ENCODE data around the gene NTRK2.

Gene NTRK2

DNA sequence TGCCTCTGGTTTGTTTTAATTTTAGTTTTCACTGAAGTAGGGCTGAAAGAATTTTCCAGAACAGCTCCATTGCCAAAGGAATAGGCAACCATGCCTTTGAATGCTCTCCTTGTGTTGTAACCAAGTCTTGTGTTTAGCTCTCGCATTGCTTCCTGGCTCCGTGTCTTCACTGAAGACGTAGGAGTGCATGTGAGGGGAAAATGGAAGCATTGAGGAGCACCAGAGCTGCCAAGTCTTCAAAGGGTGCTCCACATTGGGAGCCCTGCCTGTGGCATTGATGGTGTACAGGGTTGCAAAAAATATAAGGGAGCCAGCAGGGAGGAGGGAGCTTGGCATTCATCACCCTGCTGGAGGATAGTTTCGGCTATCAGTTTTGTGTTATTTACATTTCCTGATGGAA, 86.6 kb downstream of the NTRK2 start:
- Histone ChIP-seq H3K4me2 (ENCODE audit: insufficient read depth, low read length) (no peak overlapping the region), H3K36me3 (ENCODE audit: insufficient read depth, low read length) (no peaks in the 10 kb centered on the region), H3K27ac (ENCODE audit: low read length) (no peak overlapping the region), H3K9ac (ENCODE audit: low read depth, low read length) (no peak overlapping the region), H3K27me3 (ENCODE audit: insufficient read depth, low read length, poor library complexity) (no peaks in the 10 kb centered on the region), H3K4me3 (ENCODE audit: low read depth in 1 of 2, low read length in 2 of 2) (no peak overlapping the region), H4K20me1 (ENCODE audit: insufficient read depth, low read length) (no peaks in the 10 kb centered on the region), H3K4me1 (ENCODE audit: insufficient read depth, low read length) (no peaks in the 10 kb centered on the region), H3K79me2 (ENCODE audit: insufficient read depth, low read length) (no peaks in the 10 kb centered on the region), H3K9me3 (ENCODE audit: insufficient read depth, low read length, severe bottlenecking) (no peaks in the 10 kb centered on the region), H2AFZ (ENCODE audit: low read depth, low read length) (no peak overlapping the region)
- TF ChIP-seq, protein P1, sequence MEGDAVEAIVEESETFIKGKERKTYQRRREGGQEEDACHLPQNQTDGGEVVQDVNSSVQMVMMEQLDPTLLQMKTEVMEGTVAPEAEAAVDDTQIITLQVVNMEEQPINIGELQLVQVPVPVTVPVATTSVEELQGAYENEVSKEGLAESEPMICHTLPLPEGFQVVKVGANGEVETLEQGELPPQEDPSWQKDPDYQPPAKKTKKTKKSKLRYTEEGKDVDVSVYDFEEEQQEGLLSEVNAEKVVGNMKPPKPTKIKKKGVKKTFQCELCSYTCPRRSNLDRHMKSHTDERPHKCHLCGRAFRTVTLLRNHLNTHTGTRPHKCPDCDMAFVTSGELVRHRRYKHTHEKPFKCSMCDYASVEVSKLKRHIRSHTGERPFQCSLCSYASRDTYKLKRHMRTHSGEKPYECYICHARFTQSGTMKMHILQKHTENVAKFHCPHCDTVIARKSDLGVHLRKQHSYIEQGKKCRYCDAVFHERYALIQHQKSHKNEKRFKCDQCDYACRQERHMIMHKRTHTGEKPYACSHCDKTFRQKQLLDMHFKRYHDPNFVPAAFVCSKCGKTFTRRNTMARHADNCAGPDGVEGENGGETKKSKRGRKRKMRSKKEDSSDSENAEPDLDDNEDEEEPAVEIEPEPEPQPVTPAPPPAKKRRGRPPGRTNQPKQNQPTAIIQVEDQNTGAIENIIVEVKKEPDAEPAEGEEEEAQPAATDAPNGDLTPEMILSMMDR (IDR thresholded peaks at IDR 0.05; ENCODE audit: borderline replicate concordance, extremely low read depth, low read length, poor library complexity, severe bottlenecking), result no peak
- TF ChIP-seq EZH2 (IDR thresholded peaks at IDR 0.05; ENCODE audit: borderline replicate concordance, low read depth, low read length, severe bottlenecking), result no peak
- no peak for ATAC-seq (ENCODE audit: insufficient read depth, low read depth)
- no peak for DNase-seq

DNA sequence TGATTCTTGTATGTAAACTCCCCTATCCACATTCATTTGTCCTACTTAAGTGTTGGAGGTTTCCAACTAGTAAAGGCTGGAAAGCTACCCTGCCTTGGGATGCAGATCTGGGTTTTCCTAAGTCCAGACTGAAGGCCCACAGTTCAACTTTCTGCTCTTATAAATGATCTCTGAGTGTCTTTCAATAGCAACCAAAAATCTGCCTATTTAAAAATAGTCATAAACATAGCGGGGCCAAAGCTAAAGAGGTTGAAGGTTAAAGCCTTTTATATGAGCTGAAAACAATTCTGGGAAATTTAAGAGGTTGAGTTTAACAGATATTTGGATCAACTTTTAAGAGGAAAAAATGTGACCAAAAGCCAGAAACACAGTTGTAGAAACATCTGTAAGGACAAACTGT, 87.2 kb downstream of the NTRK2 start:
- H3K4me3 ChIP-seq (ENCODE audit: low read depth in 1 of 2, low read length in 2 of 2), result no peak overlapping the region
- H3K36me3 ChIP-seq (ENCODE audit: insufficient read depth, low read length), result no peaks in the 10 kb centered on the region
- no peaks in the 10 kb centered on the region for H3K27me3 ChIP-seq (ENCODE audit: insufficient read depth, low read length, poor library complexity)
- no peak overlapping the region for H3K27ac ChIP-seq (ENCODE audit: low read length)
- ATAC-seq (ENCODE audit: insufficient read depth, low read depth), result no peak
- H3K9ac ChIP-seq (ENCODE audit: low read depth, low read length), result no peak overlapping the region
- no peak overlapping the region for H3K4me2 ChIP-seq (ENCODE audit: insufficient read depth, low read length)
- no peak for DNase-seq
- H3K79me2 ChIP-seq (ENCODE audit: insufficient read depth, low read length), result no peaks in the 10 kb centered on the region
- H4K20me1 ChIP-seq (ENCODE audit: insufficient read depth, low read length), result no peaks in the 10 kb centered on the region
- no peaks in the 10 kb centered on the region for H3K4me1 ChIP-seq (ENCODE audit: insufficient read depth, low read length)
- no peak overlapping the region for H2AFZ ChIP-seq (ENCODE audit: low read depth, low read length)
- TF ChIP-seq EZH2 (IDR thresholded peaks at IDR 0.05; ENCODE audit: borderline replicate concordance, low read depth, low read length, severe bottlenecking), result no peak
- TF ChIP-seq, protein P1 (IDR thresholded peaks at IDR 0.05; ENCODE audit: borderline replicate concordance, extremely low read depth, low read length, poor library complexity, severe bottlenecking), result no peak
- no peaks in the 10 kb centered on the region for H3K9me3 ChIP-seq (ENCODE audit: insufficient read depth, low read length, severe bottlenecking)

- no peak overlapping the region for H2AFZ ChIP-seq (ENCODE audit: low read depth, low read length)
- H3K4me2 ChIP-seq (ENCODE audit: insufficient read depth, low read length), result no peak overlapping the region
- H3K9me3 ChIP-seq (ENCODE audit: insufficient read depth, low read length, severe bottlenecking), result no peaks in the 10 kb centered on the region
- DNase-seq (no peak), ATAC-seq (ENCODE audit: insufficient read depth, low read depth) (no peak)
- H3K27ac ChIP-seq (ENCODE audit: low read length), result no peak overlapping the region
- H3K4me3 ChIP-seq (ENCODE audit: low read depth in 1 of 2, low read length in 2 of 2), result no peak overlapping the region
- H3K79me2 ChIP-seq (ENCODE audit: insufficient read depth, low read length), result no peaks in the 10 kb centered on the region
- no peaks in the 10 kb centered on the region for H3K36me3 ChIP-seq (ENCODE audit: insufficient read depth, low read length)
- H4K20me1 ChIP-seq (ENCODE audit: insufficient read depth, low read length), result no peaks in the 10 kb centered on the region
- TF ChIP-seq, protein P1 (IDR thresholded peaks at IDR 0.05; ENCODE audit: borderline replicate concordance, extremely low read depth, low read length, poor library complexity, severe bottlenecking), result no peak
- no peak for TF ChIP-seq EZH2 (IDR thresholded peaks at IDR 0.05; ENCODE audit: borderline replicate concordance, low read depth, low read length, severe bottlenecking)
- H3K4me1 ChIP-seq (ENCODE audit: insufficient read depth, low read length), result no peaks in the 10 kb centered on the region
- no peak overlapping the region for H3K9ac ChIP-seq (ENCODE audit: low read depth, low read length)
- H3K27me3 ChIP-seq (ENCODE audit: insufficient read depth, low read length, poor library complexity), result no peaks in the 10 kb centered on the region
These were observed 89.3 kb downstream of the NTRK2 start for GRCh38 chr9:84758817-84759216.

- H3K79me2 ChIP-seq (ENCODE audit: insufficient read depth, low read length), result no peaks in the 10 kb centered on the region
- ATAC-seq (ENCODE audit: insufficient read depth, low read depth), result no peak
- no peak for TF ChIP-seq EZH2 (IDR thresholded peaks at IDR 0.05; ENCODE audit: borderline replicate concordance, low read depth, low read length, severe bottlenecking)
- TF ChIP-seq, protein P1 (IDR thresholded peaks at IDR 0.05; ENCODE audit: borderline replicate concordance, extremely low read depth, low read length, poor library complexity, severe bottlenecking), result no peak
- no peaks in the 10 kb centered on the region for H3K36me3 ChIP-seq (ENCODE audit: insufficient read depth, low read length)
- no peak for DNase-seq
- H3K27me3 ChIP-seq (ENCODE audit: insufficient read depth, low read length, poor library complexity), result no peaks in the 10 kb centered on the region
- H2AFZ ChIP-seq (ENCODE audit: low read depth, low read length), result no peak overlapping the region
- H3K4me1 ChIP-seq (ENCODE audit: insufficient read depth, low read length), result no peaks in the 10 kb centered on the region
- no peak overlapping the region for H3K4me2 ChIP-seq (ENCODE audit: insufficient read depth, low read length)
- no peak overlapping the region for H3K9ac ChIP-seq (ENCODE audit: low read depth, low read length)
- H4K20me1 ChIP-seq (ENCODE audit: insufficient read depth, low read length), result no peaks in the 10 kb centered on the region
- H3K9me3 ChIP-seq (ENCODE audit: insufficient read depth, low read length, severe bottlenecking), result no peaks in the 10 kb centered on the region
- H3K27ac ChIP-seq (ENCODE audit: low read length), result no peak overlapping the region
- no peak overlapping the region for H3K4me3 ChIP-seq (ENCODE audit: low read depth in 1 of 2, low read length in 2 of 2)
These were observed 89.8 kb downstream of the NTRK2 start for GRCh38 chr9:84759300-84759750.
